GM12874 (cell line): Measurements from ENCODE around the gene FAM78A.

Experiments
- TF ChIP-seq, protein P1 (sequence below): IDR thresholded peaks from 2 replicates; pipeline ENCODE4 v1.5.1; 2011; ENCODE audit warnings: low read depth, mild to moderate bottlenecking, control low read depth, low read length, moderate library complexity; ENCODE audit not compliant: insufficient read depth

Gene FAM78A

DNA sequence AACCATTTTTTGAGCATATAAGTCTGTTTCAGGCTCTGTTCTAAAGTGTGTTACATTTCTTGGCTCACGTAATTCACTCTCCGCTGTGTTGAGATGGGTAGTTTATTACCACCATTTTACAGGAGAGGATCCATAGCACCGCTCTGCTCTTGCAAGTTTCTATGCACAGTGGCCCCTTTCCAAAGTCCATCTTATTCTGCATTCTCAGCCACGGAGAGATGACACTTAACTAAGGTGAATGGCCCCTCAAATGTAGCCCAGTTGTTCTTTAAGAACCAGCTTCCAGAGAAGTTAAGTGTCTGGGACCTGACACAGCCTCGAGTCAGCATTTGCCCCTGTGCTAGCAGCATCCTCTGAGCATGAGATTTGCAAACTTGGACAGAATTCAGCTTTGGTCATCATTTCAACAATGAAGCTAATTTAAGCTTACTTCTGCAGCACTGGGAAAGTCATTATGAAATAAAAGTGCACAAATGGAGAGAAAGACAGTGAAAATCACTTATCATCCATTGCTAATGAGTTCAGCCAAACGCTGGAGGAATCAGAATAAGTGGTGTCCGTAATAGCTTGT lies 61.9 kb downstream of the FAM78A start:
- TF ChIP-seq, protein P1, sequence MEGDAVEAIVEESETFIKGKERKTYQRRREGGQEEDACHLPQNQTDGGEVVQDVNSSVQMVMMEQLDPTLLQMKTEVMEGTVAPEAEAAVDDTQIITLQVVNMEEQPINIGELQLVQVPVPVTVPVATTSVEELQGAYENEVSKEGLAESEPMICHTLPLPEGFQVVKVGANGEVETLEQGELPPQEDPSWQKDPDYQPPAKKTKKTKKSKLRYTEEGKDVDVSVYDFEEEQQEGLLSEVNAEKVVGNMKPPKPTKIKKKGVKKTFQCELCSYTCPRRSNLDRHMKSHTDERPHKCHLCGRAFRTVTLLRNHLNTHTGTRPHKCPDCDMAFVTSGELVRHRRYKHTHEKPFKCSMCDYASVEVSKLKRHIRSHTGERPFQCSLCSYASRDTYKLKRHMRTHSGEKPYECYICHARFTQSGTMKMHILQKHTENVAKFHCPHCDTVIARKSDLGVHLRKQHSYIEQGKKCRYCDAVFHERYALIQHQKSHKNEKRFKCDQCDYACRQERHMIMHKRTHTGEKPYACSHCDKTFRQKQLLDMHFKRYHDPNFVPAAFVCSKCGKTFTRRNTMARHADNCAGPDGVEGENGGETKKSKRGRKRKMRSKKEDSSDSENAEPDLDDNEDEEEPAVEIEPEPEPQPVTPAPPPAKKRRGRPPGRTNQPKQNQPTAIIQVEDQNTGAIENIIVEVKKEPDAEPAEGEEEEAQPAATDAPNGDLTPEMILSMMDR, result no peak
